GM21360 (cell line): ENCODE data around the gene MANSC4.

Experiments
- ATAC-seq: cut with Tn5 transposase; IDR thresholded peaks from one replicate; pipeline ENCODE4 v1.9.1; 2021; ENCODE audit warnings: mild to moderate bottlenecking, moderate library complexity; ENCODE audit not compliant: unreplicated experiment

The MANSC4 gene

DNA sequence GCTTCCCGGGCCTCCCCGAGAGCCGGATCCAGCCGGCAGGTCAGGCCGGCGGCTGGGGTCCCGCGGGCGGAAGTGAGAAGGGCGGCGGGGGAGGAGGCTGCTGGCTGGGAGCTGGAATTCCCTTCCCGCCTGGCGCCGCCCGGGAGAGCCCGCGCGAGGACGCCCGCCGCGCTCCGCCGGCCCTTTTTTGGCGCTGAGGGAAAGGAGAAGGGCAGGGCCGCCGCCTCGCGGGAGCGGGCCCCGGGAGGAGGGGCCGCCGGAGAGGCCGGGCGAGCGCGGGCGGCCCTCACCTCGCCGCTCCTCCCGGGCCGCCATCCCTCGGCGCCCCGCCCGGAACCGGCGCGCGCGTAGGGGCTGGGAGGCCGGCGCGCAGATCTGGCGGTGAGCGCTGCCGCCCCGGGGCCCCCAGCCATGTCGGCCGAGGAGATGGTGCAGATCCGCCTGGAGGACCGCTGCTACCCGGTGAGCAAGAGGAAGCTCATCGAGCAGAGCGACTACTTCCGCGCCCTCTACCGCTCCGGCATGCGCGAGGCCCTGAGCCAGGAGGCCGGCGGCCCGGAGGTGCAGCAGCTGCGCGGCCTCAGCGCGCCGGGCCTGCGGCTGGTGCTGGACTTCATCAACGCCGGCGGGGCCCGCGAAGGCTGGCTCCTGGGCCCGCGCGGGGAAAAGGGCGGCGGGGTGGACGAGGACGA is at the start of gene MANSC4, which contains the start of gene KLHL42:
MANSC4 (minus strand) TSS at position 317 of the 692 bp plus-strand sequence. CDS start 8,960 bp downstream, outside the sequence.
KLHL42 (plus strand) TSS at position 314 of the 692 bp plus-strand sequence; CDS start at position 412, 98 bp downstream.
- peak; percentile 70 for ATAC-seq

DNA sequence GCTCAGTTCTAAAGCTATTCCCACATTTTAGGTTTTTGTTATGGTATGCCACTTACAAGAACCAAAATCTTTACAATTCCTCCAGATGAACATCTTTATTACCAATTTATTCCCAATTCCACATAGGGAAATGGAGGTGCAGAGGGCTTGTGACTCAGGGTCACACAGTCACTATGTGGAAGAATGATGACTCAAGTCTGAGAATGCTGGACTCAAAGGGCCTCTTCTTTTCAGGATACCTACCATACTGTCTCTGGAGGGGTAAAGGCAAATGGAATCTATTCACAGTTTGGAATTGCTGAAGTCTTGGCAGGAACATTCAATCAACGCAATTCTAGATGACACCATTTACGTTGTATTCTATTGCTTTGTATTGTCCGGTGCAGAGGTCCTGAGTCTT is 48.2 kb upstream of the MANSC4 start:
- ATAC-seq, result no peak

GRCh38 chr12:27826076-27826475 is 46.0 kb upstream of the MANSC4 start:
- ATAC-seq, result no peak

DNA sequence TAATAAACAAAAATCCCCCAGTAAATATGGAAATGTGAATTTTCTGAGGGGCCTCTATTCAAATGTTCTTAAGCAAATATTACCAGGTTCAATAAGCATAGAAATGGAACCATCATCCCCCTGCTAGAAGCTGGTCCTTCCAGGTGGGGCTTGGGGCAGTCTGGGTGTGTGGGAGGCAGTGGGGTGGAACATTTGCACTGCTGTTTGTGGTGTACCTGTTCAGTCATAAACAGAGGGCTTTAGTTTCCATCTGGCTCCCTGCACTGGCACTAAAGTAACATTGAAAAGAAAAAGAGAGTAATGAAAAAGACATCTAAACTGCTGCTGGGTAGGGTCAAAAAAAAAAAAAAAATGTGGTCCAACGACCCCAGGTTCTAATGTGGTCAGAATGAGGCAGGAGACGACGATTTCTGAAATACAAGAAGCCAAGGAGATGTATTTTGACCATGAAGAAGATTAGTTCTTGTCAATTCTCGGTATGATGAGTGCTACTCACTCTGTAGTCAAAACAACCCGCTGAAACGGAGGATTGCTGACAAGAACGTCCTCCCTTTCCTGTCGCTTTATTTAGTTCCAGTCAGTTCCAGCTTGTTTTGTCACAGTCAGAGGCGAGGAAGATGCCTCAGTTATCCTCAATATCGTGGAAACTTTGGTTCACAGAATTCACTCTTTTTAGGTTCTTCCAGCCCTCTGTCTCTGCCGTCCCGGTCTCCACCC is 44.2 kb upstream of the MANSC4 start:
- peak; percentile 55 for ATAC-seq

GRCh38 chr12:27823038-27823437 is 43.0 kb upstream of the MANSC4 start:
- ATAC-seq, result no peak

DNA sequence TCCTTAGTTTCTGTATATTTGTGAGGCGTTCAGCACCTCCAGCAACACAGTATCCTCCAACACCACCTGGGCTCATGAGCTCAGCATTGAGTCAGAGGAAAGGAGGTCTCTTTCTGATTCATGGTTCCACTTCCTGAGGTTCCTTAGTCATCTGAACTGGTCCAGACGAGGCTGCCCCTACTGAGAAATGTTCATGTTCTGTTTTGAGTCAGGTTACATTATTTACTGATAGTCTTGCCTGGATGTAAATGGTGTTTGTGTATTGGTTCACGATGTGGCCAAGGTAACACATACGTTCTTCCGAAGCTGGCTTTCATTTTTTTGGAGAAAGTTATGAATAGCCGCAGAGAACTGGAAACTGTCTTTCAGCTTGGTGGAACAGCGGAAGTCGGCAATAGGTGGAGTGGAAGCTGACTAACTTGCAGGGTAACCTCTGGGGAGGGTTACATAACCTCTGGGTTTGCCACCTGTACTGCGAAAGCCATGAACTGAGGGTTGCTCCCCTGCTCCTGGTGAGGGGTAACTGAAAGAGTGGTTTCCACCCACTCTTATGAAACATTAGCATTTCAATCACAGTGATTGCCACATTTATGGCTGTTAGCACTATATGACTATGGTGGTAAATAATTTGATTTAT is 42.2 kb upstream of the MANSC4 start:
- peak; percentile 78 for ATAC-seq

DNA sequence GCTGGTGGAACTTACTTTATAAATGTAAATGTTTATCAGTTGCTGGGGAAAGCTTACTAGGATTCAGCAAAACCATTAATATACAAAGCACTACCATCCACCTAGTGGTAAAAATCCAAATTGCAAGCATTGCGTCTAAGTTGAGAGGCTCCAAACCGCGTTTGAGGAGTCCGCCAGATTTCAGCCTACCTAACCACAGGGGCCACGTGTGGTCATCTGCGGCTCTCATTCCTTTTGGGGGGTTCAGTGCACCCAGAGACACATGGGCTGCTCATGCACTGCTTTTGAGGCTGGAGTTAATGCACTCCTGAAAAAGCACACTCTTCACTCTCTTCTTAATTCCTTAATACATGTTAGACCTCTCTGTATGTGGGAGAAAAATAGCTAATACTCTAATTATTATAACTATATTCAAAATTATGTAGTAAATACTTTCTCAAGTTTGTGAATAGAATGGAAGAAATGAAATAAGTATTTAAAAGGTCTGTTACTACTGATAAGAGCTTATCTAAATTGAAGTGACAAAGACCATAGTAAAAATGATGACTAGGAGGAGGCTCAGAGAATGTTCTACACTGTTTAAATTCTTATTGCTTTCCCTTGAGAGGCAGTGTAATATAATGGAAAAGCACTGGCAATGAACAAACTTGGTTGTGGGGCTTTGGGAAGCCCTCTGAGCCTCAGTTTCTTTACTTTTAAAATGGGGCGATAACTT is 41.4 kb upstream of the MANSC4 start:
- ATAC-seq, result no peak

DNA sequence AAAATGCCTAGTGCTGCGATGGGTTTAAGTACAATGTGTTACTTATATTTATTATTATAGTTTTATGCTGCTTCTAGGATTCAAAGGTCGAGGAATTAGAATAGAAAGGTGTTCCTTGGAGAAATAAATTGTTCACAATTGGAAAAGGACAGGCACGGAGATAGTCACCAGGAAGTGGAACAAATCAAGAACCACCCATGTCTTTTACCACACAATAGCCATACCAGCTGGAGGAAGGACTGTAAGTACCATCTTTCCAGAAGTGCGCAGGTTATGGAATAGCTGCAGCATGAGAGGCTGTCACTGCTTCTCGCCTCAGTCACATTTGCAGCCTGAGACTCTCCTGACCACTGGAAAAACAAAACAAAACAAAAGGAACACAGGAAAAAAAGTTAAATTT is 40.5 kb upstream of the MANSC4 start:
- no peak for ATAC-seq

DNA sequence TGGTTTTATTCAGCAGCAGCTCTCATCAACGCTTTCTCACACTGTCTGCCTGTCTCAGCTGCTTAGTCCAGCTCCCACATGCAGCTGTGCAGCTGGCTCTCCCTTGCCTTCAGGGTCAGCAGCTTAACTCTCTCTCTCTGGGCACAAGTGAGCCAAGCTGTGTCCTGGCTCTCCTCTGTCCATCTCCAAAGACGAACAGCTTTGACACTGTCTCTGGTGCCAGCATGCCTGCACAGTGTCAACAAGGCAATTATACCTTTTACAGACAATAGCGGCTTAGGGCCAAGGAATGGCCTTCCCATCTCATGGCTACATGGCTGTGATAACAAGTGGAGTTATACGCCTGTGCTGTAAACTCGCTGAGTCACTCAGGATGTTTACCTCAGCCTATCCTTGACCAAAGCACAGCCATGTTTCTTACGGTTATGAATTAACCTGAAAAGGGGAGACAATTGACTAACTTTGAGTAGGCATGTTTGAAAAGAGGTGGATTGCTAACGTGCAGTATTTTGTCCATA is 38.4 kb upstream of the MANSC4 start:
- no peak for ATAC-seq

GRCh38 chr12:27817766-27818165 is 37.7 kb upstream of the MANSC4 start:
- ATAC-seq, result no peak

GRCh38 chr12:27814851-27815591 is 35.0 kb upstream of the MANSC4 start:
- no peak for ATAC-seq

GRCh38 chr12:27814411-27814810 is 34.4 kb upstream of the MANSC4 start:
- no peak for ATAC-seq

DNA sequence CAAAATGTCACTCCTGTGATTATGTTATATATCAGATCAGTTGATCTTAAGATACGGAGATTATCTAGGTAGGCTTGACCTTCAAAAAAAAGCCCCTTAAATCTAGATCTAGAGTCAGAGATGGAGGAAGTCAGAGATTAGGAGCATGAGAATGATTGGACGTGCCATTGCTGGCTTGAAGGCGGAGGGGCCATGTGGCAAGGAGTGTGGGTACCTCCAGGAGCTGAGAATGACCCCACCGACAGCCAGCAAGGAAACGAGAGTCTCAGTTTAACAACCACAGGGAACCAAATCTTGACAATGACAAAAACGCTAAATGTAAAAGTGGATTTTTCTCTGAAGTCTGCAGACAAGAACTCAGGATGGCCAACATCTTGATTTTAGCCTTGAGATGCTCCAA is 32.5 kb upstream of the MANSC4 start:
- ATAC-seq, result no peak

DNA sequence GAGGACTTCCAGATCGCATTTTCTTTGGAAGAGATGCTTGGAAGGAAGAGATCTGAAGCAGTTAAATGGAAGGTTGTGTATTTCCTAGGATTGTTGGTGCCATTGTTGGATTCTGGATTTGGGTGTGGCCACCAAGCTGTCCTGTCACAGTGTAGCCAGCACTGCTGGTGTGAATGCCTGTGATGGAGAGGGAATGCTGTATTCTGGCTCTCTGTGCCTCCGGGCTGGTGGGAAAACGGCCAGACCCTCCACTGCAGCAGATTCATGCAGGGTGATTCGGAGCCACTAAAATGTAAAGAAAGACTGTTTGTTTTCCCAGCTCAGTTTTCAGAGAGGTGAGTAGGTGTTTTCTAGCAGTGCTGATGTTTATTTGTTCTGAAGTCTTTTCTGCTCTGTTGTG is 30.7 kb upstream of the MANSC4 start:
- ATAC-seq, result no peak

- ATAC-seq, result no peak
Observed at GRCh38 chr12:27808841-27809240, 28.8 kb upstream of the MANSC4 start.

DNA sequence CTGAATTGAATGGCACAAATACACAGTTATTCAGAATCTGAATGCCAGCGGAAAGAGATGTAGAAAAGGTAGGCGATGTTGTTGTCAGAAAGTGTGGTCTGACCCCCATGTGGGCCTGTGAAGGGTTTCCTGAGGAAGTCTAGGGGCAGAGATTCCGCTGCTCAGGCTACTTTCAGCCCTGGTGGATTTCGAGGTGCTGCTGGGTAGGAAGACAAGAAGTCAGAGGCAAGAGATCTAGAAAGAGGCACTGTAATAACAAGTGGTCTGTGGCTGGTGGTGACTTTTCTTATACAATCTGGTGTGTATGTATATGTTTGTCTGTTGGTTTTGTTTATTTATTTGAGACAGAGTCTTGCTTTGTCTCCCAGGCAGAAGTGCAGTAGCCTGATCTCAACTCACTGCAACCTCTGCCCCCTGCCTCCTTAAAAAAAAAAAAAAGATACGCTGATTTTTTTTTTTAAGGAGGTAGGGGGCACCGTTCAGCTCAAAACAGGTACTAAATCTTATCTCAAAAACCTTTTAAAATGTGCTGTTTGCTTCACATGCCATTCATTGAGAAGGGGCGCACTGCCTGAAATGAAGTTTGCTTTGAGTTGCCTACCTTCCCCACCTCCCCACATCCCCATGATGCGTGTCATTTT is 27.1 kb upstream of the MANSC4 start:
- ATAC-seq, result no peak

DNA sequence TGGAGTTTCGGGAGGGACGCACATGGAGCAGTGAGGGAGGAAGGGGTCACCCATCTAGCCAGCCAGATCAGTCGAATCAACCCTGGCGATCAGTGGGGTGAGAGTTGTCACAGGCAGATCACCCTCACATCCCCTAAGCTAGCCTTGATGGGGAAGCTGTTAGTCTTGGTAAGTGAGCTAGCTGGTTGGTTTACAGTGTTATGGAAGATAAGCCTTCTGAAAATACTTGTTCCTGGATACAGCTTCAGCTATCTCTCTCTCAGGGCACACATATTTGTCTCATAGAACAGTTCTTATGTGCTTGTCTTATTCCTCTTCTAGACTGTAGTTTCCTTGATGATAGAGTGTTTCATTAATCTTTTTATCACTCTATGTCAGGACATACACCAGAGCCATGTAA is 26.2 kb upstream of the MANSC4 start:
- no peak for ATAC-seq

- no peak for ATAC-seq
Observed at GRCh38 chr12:27805238-27805637, 25.2 kb upstream of the MANSC4 start.

GRCh38 chr12:27802936-27803335 is 22.9 kb upstream of the MANSC4 start:
- ATAC-seq, result no peak

DNA sequence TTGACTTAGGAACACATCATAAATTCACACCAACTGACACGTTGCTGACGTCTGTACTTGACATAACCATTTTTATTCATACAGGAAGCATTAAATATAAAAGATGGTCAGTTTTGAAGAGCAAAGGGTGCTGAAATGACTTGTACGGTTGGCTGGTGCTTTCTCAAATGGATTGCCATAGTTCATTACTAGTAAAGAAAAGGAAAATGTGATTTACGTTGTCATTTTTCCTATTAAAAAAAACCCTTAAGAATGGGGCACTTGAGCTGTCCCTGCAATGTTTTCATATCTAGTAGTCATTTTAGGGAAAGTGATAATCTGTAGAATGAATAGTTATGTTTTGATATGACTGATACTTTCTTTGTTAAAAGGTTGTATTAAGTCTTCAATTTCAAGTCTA is 22.5 kb upstream of the MANSC4 start:
- ATAC-seq, result no peak
